Measurements from ENCODE around the gene GOLGA6L24. TPM values are rescaled to one million over a fixed set of nuclear protein-coding genes. Genes with fewer than 3 reads are reported as not detected.
"Not testable (repeated sequence)": the region's sequence is repeated elsewhere in the genome, so short reads cannot be mapped to it uniquely, and the experiment has no call there.

Gene GOLGA6L24, protein sequence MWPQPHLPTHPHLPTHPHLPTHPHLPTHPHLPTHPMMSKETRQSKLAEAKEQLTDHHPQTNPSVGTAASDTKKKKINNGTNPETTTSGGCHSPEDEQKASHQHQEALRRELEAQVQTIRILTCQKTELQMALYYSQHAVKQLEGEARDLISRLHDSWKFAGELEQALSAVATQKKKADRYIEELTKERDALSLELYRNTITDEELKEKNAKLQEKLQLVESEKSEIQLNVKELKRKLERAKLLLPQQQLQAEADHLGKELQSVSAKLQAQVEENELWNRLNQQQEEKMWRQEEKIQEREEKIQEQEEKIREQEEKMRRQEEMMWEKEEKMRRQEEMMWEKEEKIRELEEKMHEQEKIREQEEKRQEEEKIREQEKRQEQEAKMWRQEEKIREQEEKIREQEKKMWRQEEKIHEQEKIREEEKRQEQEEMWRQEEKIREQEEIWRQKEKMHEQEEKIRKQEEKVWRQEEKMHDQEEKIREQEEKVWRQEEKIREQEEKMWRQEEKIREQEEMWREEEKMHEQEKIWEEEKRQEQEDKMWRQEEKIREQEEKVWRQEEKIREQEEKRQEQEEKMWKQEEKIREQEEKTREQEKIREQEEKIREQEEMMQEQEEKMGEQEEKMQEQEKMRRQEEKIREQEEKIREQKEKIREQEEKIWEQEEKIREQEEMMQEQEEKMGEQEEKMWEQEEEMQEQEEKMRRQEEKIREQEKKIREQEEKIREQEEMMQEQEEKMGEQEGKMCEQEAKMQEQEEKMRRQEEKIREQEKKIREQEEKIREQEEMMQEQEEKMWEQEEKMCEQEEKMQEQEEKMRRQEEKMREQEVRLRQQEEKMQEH
- not detected for total RNA-seq
- not detected for polyA plus RNA-seq

DNA sequence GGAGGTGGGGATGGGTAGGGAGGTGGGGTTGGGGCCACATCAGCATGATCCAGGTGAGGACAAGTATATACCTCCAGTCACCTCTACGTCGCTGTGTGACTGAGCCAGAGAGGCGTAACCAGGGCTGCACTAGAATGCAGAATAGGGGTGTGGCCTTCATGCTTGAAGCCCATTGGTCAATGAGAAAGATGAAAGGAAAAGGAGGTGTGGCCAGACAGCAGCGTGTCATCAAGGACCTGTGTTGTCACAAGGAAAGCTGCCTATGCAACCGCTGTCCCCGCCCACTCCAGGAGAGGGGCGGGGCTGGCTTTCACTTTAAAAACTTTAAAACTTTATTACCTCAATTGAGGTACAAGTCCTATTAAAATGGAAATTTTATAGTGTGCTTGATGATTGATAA, at the start of gene GOLGA6L24:
TSS of gene GOLGA6L24 (minus strand) at position 101 of the 400 bp plus-strand sequence. CDS start at position 40, 61 bp downstream.
- H3K27me3 ChIP-seq (ENCODE audit: insufficient read depth, low read length); H3K27ac Mint-ChIP-seq; H3K4me3 Mint-ChIP-seq; H3K27me3 Mint-ChIP-seq; POLR2A ChIA-PET (ENCODE audit: partially characterized antibody); H3K4me1 Mint-ChIP-seq; H3K36me3 ChIP-seq (ENCODE audit: insufficient read depth, low read length); H3K4me1 ChIP-seq (ENCODE audit: insufficient read depth, low read length); CTCF ChIA-PET (ENCODE audit: partially characterized antibody); DNase-seq; H3K9me3 Mint-ChIP-seq; H3K27ac ChIP-seq (ENCODE audit: low read depth, low read length); H3K4me3 ChIP-seq (ENCODE audit: low read length in 2 of 2); intact Hi-C loops (cut with micrococcal nuclease); H3K36me3 Mint-ChIP-seq; H3K9me3 ChIP-seq (ENCODE audit: control insufficient read depth in 1 of 2, low read length in 2 of 2): not testable (repeated sequence)

DNA sequence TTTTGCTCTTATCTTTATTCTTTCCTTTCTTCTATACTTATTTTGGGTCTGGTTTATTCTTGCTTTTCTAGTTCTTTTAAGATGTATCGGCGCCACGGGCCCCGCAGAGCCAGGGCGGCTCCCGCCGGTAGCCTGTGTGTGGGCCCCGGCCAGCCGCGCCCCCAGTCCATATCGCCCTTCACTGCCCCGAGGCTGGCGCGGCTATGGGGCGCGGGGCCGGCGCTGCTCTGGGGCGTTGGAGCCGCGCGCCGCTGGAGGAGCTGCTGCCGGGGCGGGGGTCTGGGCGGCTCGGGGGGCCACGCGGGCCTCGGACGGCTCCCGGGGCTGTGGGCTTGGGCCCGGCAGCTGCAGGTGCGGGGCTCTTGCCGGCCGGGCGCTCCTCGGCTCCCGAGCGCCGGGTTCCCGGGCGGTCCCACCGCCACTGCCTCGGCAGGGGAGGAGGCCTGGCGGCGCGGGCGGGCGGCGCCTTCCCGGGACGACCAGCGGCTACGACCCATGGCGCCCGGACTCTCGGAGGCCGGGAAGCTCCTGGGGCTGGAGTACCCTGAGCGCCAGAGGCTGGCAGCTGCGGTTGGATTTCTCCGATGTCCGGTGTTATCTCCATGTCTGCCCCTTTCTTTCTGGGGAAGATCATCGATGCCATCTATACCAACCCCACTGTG, 45.0 kb upstream of the GOLGA6L24 start:
- POLR2A ChIA-PET (ENCODE audit: partially characterized antibody); H3K4me3 ChIP-seq (ENCODE audit: low read length in 2 of 2); H3K9me3 Mint-ChIP-seq; H3K4me1 ChIP-seq (ENCODE audit: insufficient read depth, low read length); H3K36me3 ChIP-seq (ENCODE audit: insufficient read depth, low read length); H3K4me3 Mint-ChIP-seq; H3K27ac ChIP-seq (ENCODE audit: low read depth, low read length); H3K27me3 Mint-ChIP-seq; H3K36me3 Mint-ChIP-seq; intact Hi-C loops (cut with micrococcal nuclease); CTCF ChIA-PET (ENCODE audit: partially characterized antibody); H3K9me3 ChIP-seq (ENCODE audit: control insufficient read depth in 1 of 2, low read length in 2 of 2); H3K4me1 Mint-ChIP-seq; H3K27me3 ChIP-seq (ENCODE audit: insufficient read depth, low read length); DNase-seq; H3K27ac Mint-ChIP-seq: not testable (repeated sequence)

DNA sequence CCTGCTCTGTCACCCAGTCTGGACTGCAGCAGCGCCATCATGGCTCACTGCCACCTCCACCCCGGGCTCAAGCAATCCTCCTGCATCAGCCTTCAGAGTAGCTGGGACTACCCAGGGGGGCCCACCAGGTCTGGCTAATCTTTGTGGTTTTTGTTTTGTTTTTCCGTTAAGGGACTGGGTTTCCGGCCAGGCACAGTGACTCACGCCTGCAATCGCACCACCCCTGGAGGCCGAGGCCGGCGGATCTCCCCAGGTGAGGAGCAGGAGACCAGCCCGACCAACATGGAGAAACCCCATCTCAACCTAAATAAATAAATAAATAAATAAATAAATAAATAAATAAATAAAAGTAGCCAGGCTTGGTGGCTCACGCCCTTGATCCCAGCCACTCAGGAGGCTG, 38.1 kb upstream of the GOLGA6L24 start:
- intact Hi-C loops (cut with micrococcal nuclease); H3K4me1 Mint-ChIP-seq; H3K9me3 Mint-ChIP-seq; H3K27me3 Mint-ChIP-seq; CTCF ChIA-PET (ENCODE audit: partially characterized antibody); H3K36me3 ChIP-seq (ENCODE audit: insufficient read depth, low read length); H3K9me3 ChIP-seq (ENCODE audit: control insufficient read depth in 1 of 2, low read length in 2 of 2); H3K27me3 ChIP-seq (ENCODE audit: insufficient read depth, low read length); H3K27ac Mint-ChIP-seq; H3K4me1 ChIP-seq (ENCODE audit: insufficient read depth, low read length); POLR2A ChIA-PET (ENCODE audit: partially characterized antibody); DNase-seq; H3K4me3 ChIP-seq (ENCODE audit: low read length in 2 of 2); H3K4me3 Mint-ChIP-seq; H3K36me3 Mint-ChIP-seq; H3K27ac ChIP-seq (ENCODE audit: low read depth, low read length): not testable (repeated sequence)

DNA sequence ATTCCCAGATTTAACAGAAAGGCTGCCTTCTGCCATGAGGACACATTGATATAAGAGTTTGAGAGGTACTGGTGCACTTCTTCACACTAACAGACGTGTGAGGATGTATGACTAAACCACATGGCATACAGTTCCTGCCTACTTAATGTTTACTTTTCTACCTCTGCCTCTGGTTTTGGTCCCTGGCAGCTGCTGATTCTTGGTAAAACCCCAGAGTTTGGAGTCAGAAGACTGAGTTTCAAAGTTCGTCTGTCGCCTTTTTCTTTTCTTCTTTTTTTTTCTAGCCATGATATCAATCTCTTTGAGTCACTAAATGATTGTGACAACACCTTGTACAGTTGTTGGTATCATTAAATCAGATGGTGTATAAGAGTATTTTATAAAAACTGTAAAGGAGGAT, 22.2 kb upstream of the GOLGA6L24 start:
- intact Hi-C loops (cut with micrococcal nuclease); H3K4me3 ChIP-seq (ENCODE audit: low read length in 2 of 2); H3K9me3 ChIP-seq (ENCODE audit: control insufficient read depth in 1 of 2, low read length in 2 of 2); H3K9me3 Mint-ChIP-seq; CTCF ChIA-PET (ENCODE audit: partially characterized antibody); H3K4me3 Mint-ChIP-seq; H3K27me3 ChIP-seq (ENCODE audit: insufficient read depth, low read length); H3K27me3 Mint-ChIP-seq; H3K4me1 ChIP-seq (ENCODE audit: insufficient read depth, low read length); POLR2A ChIA-PET (ENCODE audit: partially characterized antibody); H3K36me3 Mint-ChIP-seq; H3K36me3 ChIP-seq (ENCODE audit: insufficient read depth, low read length); H3K27ac Mint-ChIP-seq; DNase-seq; H3K27ac ChIP-seq (ENCODE audit: low read depth, low read length); H3K4me1 Mint-ChIP-seq: not testable (repeated sequence)

DNA sequence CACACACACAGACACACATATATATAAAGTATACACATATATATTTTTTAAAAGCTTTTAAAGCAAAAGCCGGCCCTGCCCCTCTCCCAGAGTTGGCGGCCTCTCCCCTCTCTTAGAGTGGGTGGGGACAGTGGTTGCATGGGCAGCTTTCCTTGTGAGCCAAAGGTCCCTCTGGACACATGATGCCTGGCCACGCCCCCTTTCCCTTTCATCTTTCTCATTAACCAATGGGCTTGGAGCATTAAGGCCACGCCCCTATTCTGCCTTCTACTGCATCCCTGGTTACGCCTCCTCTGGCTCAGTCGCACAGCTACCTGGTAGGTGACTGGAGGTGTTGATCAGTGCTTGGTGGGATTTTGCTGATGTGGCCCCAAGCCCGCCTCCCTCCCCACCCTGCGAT, 20.5 kb upstream of the GOLGA6L24 start, which contains the start of gene GOLGA8F:
TSS of gene GOLGA8F (plus strand) at position 301 of the 400 bp plus-strand sequence. CDS start at position 399, 98 bp downstream.
- CTCF ChIA-PET (ENCODE audit: partially characterized antibody); H3K9me3 ChIP-seq (ENCODE audit: control insufficient read depth in 1 of 2, low read length in 2 of 2); H3K27ac ChIP-seq (ENCODE audit: low read depth, low read length); H3K27me3 ChIP-seq (ENCODE audit: insufficient read depth, low read length); H3K27ac Mint-ChIP-seq; intact Hi-C loops (cut with micrococcal nuclease); H3K36me3 Mint-ChIP-seq; H3K4me1 Mint-ChIP-seq; H3K4me3 Mint-ChIP-seq; POLR2A ChIA-PET (ENCODE audit: partially characterized antibody); H3K4me1 ChIP-seq (ENCODE audit: insufficient read depth, low read length); DNase-seq; H3K9me3 Mint-ChIP-seq; H3K27me3 Mint-ChIP-seq; H3K36me3 ChIP-seq (ENCODE audit: insufficient read depth, low read length); H3K4me3 ChIP-seq (ENCODE audit: low read length in 2 of 2): not testable (repeated sequence)

DNA sequence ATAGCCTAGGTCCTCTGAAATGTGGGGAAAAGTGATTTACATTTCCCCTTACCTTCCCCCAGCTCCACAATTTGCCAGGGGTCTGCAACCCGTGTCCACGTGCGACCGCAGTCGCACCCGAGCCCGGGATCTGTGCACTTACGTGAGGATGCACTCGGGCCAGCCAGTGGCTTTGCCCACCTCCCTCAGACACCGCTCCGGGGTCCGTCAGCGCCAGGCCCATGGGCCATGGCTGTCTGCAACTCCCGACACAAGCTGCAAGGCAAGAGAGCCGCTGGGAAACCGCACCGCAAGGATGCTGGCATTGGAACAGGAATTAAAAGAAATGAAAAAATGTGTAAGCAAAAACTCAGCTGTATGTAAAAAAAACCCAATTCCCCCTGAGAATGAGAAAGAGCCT, 7.6 kb upstream of the GOLGA6L24 start:
- H3K27ac ChIP-seq (ENCODE audit: low read depth, low read length); H3K9me3 Mint-ChIP-seq; H3K36me3 Mint-ChIP-seq; CTCF ChIA-PET (ENCODE audit: partially characterized antibody); H3K27me3 ChIP-seq (ENCODE audit: insufficient read depth, low read length); H3K9me3 ChIP-seq (ENCODE audit: control insufficient read depth in 1 of 2, low read length in 2 of 2); POLR2A ChIA-PET (ENCODE audit: partially characterized antibody); H3K4me1 ChIP-seq (ENCODE audit: insufficient read depth, low read length); intact Hi-C loops (cut with micrococcal nuclease); H3K27me3 Mint-ChIP-seq; H3K36me3 ChIP-seq (ENCODE audit: insufficient read depth, low read length); H3K4me3 Mint-ChIP-seq; H3K4me1 Mint-ChIP-seq; H3K4me3 ChIP-seq (ENCODE audit: low read length in 2 of 2); H3K27ac Mint-ChIP-seq: not testable (repeated sequence)
- DNase-seq: peak in 1 of 5 donors; percentile 13

DNA sequence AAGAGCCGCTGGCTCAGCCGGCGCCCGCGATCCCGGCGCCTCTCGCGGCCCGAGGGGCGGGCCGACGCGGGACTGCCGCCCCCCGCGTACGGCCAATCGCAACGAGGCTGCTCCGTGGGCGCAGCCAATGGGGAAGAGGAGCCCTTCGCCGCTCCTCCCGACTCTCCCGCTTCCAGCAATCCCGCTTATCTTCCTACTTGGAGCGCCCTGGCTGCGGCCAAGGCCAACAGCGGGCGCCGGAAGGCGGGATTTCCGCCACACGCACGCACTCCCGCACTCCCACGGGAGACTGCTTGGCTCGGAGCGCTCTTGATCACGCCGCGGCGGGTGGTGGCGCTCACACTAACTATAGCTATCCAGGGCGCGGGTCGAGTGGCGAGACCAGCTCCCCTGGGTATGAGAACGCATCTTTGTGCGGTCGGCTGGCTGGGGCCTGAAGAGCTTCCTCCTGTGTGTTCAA, 35.7 kb downstream of the GOLGA6L24 start, which contains the start of gene HERC2:
TSS of gene HERC2 (minus strand) at position 51 of the 460 bp plus-strand sequence. CDS start 746 bp downstream, outside the sequence.
- H3K27me3 ChIP-seq (ENCODE audit: insufficient read depth, low read length); H3K36me3 ChIP-seq (ENCODE audit: insufficient read depth, low read length); H3K4me1 Mint-ChIP-seq; H3K27me3 Mint-ChIP-seq; H3K27ac ChIP-seq (ENCODE audit: low read depth, low read length); H3K9me3 Mint-ChIP-seq; CTCF ChIA-PET (ENCODE audit: partially characterized antibody); DNase-seq; H3K4me3 ChIP-seq (ENCODE audit: low read length in 2 of 2); intact Hi-C loops (cut with micrococcal nuclease); H3K4me1 ChIP-seq (ENCODE audit: insufficient read depth, low read length); H3K9me3 ChIP-seq (ENCODE audit: control insufficient read depth in 1 of 2, low read length in 2 of 2); POLR2A ChIA-PET (ENCODE audit: partially characterized antibody): not testable (repeated sequence)
- H3K27ac Mint-ChIP-seq: peak within 1 kb of the TSS; percentile 71 to 97 (median 90)
- H3K4me3 Mint-ChIP-seq: peak within 1 kb of the TSS; percentile 97 to 100 (median 98)
- peaks cover 5 to 11% of the 10 kb centered on the region in 2 donors for H3K36me3 Mint-ChIP-seq
